NCI-H2171 (cell line): ENCODE results near the gene ADARB1.

Experiments used
- DNase-seq: peaks from one replicate; lab custom pipeline; 2025; lab: John Stamatoyannopoulos, UW

The ADARB1 gene

GRCh38 chr21:45172420-45172819, 98.0 kb downstream of the ADARB1 start:
- DNase-seq = no peak

GRCh38 chr21:45175326-45176095, 101.1 kb downstream of the ADARB1 start:
- DNase-seq = no peak

- DNase-seq = no peak
Measured at GRCh38 chr21:45176141-45176540, 101.8 kb downstream of the ADARB1 start.

GRCh38 chr21:45177039-45177438, 102.7 kb downstream of the ADARB1 start:
- DNase-seq = no peak

- no peak for DNase-seq
Measured at GRCh38 chr21:45178070-45178608, 103.8 kb downstream of the ADARB1 start.

- no peak for DNase-seq
Measured at GRCh38 chr21:45178971-45179370, 104.6 kb downstream of the ADARB1 start.

- DNase-seq = no peak
Measured at GRCh38 chr21:45179568-45180245, 105.3 kb downstream of the ADARB1 start.

- DNase-seq = no peak
Measured at GRCh38 chr21:45180246-45180599, 105.8 kb downstream of the ADARB1 start.

GRCh38 chr21:45182958-45183357, 108.6 kb downstream of the ADARB1 start:
- no peak for DNase-seq

- DNase-seq = no peak
Measured at GRCh38 chr21:45183852-45184251, 109.5 kb downstream of the ADARB1 start.

GRCh38 chr21:45184869-45185268, 110.5 kb downstream of the ADARB1 start:
- DNase-seq = no peak

- no peak for DNase-seq
Measured at GRCh38 chr21:45186709-45187108, 112.3 kb downstream of the ADARB1 start.

- DNase-seq = no peak
Measured at GRCh38 chr21:45187646-45188045, 113.3 kb downstream of the ADARB1 start.

GRCh38 chr21:45190013-45190412, 115.6 kb downstream of the ADARB1 start:
- DNase-seq = no peak

- no peak for DNase-seq
Measured at GRCh38 chr21:45192332-45192731, 118.0 kb downstream of the ADARB1 start.

- DNase-seq = no peak
Measured at GRCh38 chr21:45196620-45197019, 122.2 kb downstream of the ADARB1 start.

- no peak for DNase-seq
Measured at GRCh38 chr21:45199201-45199600, 124.8 kb downstream of the ADARB1 start.

- no peak for DNase-seq
Measured at GRCh38 chr21:45200031-45200430, 125.7 kb downstream of the ADARB1 start.

- DNase-seq = no peak
Measured at GRCh38 chr21:45200581-45201296, 126.4 kb downstream of the ADARB1 start.

- DNase-seq = no peak
Measured at GRCh38 chr21:45202344-45202743, 128.0 kb downstream of the ADARB1 start.

- no peak for DNase-seq
Measured at GRCh38 chr21:45202889-45203288, 128.5 kb downstream of the ADARB1 start.

- DNase-seq = no peak
Measured at GRCh38 chr21:45203983-45204382, 129.6 kb downstream of the ADARB1 start.

- no peak for DNase-seq
Measured at GRCh38 chr21:45204395-45204794, 130.0 kb downstream of the ADARB1 start.
